PC-3 (cell line): ENCODE measurements around the gene KIF3A.

ENCODE experiments used
- EZH2 ChIP-seq: fragments of 300-600 bp; sonication (generic); IDR thresholded peaks from one replicate; pipeline ENCODE4 v1.6.1; 2017; ENCODE audit warnings: antibody characterized with exemption, mild to moderate bottlenecking, low read length; ENCODE audit not compliant: unreplicated experiment
- TF ChIP-seq, protein P1 (sequence below): fragments of 300-600 bp; sonication (generic); conservative IDR thresholded peaks from 2 replicates; pipeline ENCODE4 v1.5.1; 2017; ENCODE audit warnings: antibody characterized with exemption, low read depth, mild to moderate bottlenecking, low read length

DNA sequence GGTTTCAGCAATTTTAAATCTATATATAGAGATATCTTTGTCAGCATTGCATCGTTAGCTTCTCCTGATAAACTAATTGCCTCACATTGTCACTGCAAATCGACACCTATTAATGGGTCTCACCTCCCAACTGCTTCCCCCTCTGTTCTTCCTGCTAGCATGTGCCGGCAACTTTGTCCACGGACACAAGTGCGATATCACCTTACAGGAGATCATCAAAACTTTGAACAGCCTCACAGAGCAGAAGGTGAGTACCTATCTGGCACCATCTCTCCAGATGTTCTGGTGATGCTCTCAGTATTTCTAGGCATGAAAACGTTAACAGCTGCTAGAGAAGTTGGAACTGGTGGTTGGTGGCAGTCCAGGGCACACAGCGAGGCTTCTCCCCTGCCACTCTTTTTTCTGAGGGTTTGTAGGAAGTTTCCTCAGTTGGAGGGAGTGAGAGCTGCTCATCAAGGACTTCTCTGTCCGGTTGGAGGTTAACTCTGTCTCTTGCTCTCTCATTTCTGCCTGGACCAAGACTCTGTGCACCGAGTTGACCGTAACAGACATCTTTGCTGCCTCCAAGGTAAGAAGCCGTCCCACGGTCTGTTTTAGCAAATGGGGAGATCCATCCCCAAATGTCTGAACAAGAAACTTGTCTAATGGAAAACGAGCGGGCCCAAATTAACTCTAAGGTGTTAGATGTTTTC lies 63.3 kb downstream of the KIF3A start, which contains the start of gene IL4:
- TF ChIP-seq, protein P1, sequence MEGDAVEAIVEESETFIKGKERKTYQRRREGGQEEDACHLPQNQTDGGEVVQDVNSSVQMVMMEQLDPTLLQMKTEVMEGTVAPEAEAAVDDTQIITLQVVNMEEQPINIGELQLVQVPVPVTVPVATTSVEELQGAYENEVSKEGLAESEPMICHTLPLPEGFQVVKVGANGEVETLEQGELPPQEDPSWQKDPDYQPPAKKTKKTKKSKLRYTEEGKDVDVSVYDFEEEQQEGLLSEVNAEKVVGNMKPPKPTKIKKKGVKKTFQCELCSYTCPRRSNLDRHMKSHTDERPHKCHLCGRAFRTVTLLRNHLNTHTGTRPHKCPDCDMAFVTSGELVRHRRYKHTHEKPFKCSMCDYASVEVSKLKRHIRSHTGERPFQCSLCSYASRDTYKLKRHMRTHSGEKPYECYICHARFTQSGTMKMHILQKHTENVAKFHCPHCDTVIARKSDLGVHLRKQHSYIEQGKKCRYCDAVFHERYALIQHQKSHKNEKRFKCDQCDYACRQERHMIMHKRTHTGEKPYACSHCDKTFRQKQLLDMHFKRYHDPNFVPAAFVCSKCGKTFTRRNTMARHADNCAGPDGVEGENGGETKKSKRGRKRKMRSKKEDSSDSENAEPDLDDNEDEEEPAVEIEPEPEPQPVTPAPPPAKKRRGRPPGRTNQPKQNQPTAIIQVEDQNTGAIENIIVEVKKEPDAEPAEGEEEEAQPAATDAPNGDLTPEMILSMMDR: no peak
- TF ChIP-seq EZH2: no peak
